Superior temporal gyrus (tissue), 1 donor: ENCODE measurements around the gene HUS1.

ENCODE experiments used
- DNase-seq: peaks from one replicate; pipeline ENCODE4 v3.0.0-alpha.2; 2016; ENCODE audit errors: extremely low spot score

Gene HUS1

GRCh38 chr7:47979832-47980181 is 392 bp upstream of the HUS1 start:
- no peak for DNase-seq

- DNase-seq = no peak
Observed at GRCh38 chr7:47978790-47979144, 648 bp downstream of the HUS1 start.

GRCh38 chr7:47973739-47974138 is 5.7 kb downstream of the HUS1 start:
- DNase-seq = no peak

GRCh38 chr7:47970761-47971160 is 8.7 kb downstream of the HUS1 start:
- no peak for DNase-seq

GRCh38 chr7:47968847-47969774 is 10.3 kb downstream of the HUS1 start:
- DNase-seq = peak; percentile 75

- DNase-seq = no peak
Observed at GRCh38 chr7:47967708-47968107, 11.7 kb downstream of the HUS1 start.

GRCh38 chr7:47967123-47967522 is 12.3 kb downstream of the HUS1 start:
- DNase-seq = no peak

- no peak for DNase-seq
Observed at GRCh38 chr7:47965456-47965855, 14.0 kb downstream of the HUS1 start.

- no peak for DNase-seq
Observed at GRCh38 chr7:47962262-47962661, 17.2 kb downstream of the HUS1 start.

- DNase-seq = no peak
Observed at GRCh38 chr7:47957156-47957555, 22.3 kb downstream of the HUS1 start.

- no peak for DNase-seq
Observed at GRCh38 chr7:47956220-47956619, 23.2 kb downstream of the HUS1 start.

- DNase-seq = no peak
Observed at GRCh38 chr7:47954231-47954911, 25.0 kb downstream of the HUS1 start.

GRCh38 chr7:47953822-47954221 is 25.6 kb downstream of the HUS1 start:
- no peak for DNase-seq

GRCh38 chr7:47952224-47952623 is 27.2 kb downstream of the HUS1 start:
- no peak for DNase-seq

GRCh38 chr7:47951374-47951773 is 28.0 kb downstream of the HUS1 start:
- DNase-seq = no peak

GRCh38 chr7:47950714-47951113 is 28.7 kb downstream of the HUS1 start:
- DNase-seq = no peak

- no peak for DNase-seq
Observed at GRCh38 chr7:47949703-47950102, 29.7 kb downstream of the HUS1 start.

- DNase-seq = no peak
Observed at GRCh38 chr7:47948141-47948790, 31.1 kb downstream of the HUS1 start, which contains the start of gene PKD1L1. PKD1L1 (minus strand) TSS chr7:47948466; CDS start chr7:47948440, 26 bp downstream.

GRCh38 chr7:47947355-47947749 is 32.1 kb downstream of the HUS1 start:
- DNase-seq = no peak

- no peak for DNase-seq
Observed at GRCh38 chr7:47946581-47947354, 32.6 kb downstream of the HUS1 start.

- peak; percentile 90 for DNase-seq
Observed at GRCh38 chr7:47945261-47946015, 34.0 kb downstream of the HUS1 start.
